Natural killer cell (primary cell): ENCODE results near the gene BRD7. TPM values are rescaled to one million over a fixed set of nuclear protein-coding genes. Genes with fewer than 3 reads are reported as not detected.

Source experiments
- ATAC-seq, 3 donors: fragments of 150-1000 bp in 2 of 3; fragments of 200-7000 bp in 1 of 3; cut with Tn5 transposase; 1 replicate in 1 of 3; 2 replicates in 2 of 3; pipeline ENCODE4 v1.10.0; 2021; ENCODE audit warnings: mild to moderate bottlenecking in 2 of 3, moderate library complexity in 2 of 3
- DNase-seq, 2 donors: peaks; one replicate each; pipeline versions ENCODE4 v3.0.0 to v3.0.0-alpha.2; 2013 to 2021; ENCODE audit warnings: mixed read lengths in 1 of 2
- H3K27ac ChIP-seq: one replicate; pipeline ENCODE4 v1.5.1; 2013; ENCODE audit warnings: mild to moderate bottlenecking, low read length
- H3K27me3 ChIP-seq: one replicate; pipeline ENCODE4 v1.6.1; 2013; ENCODE audit warnings: low read length; ENCODE audit not compliant: control insufficient read depth, insufficient read depth
- H3K36me3 ChIP-seq: one replicate; pipeline ENCODE4 v1.6.1; 2013; ENCODE audit warnings: low read length; ENCODE audit not compliant: control insufficient read depth, insufficient read depth
- H3K4me1 ChIP-seq: one replicate; pipeline ENCODE4 v1.6.1; 2013; ENCODE audit warnings: low read length; ENCODE audit not compliant: control insufficient read depth, insufficient read depth
- H3K4me3 ChIP-seq: one replicate; pipeline ENCODE4 v1.5.1; 2013; ENCODE audit warnings: low read length
- H3K9me3 ChIP-seq: one replicate; pipeline ENCODE4 v1.6.1; 2013; ENCODE audit warnings: low read length; ENCODE audit not compliant: control insufficient read depth, insufficient read depth
- H3K27ac Mint-ChIP-seq, 2 donors: one replicate each; pipeline ENCODE4 v1.8.0; 2022; ENCODE audit warnings: mild to moderate bottlenecking in 2 of 2, mixed read lengths in 2 of 2, moderate library complexity in 1 of 2
- H3K27me3 Mint-ChIP-seq, 2 donors: one replicate each; pipeline ENCODE4 v1.8.0; 2022; ENCODE audit warnings: low read depth in 2 of 2, mixed read lengths in 2 of 2
- H3K36me3 Mint-ChIP-seq: one replicate; pipeline ENCODE4 v1.8.0; 2022; ENCODE audit warnings: mixed read lengths
- H3K4me1 Mint-ChIP-seq, 2 donors: one replicate each; pipeline ENCODE4 v1.8.0; 2022; ENCODE audit warnings: mixed read lengths in 2 of 2
- H3K4me3 Mint-ChIP-seq: one replicate; pipeline ENCODE4 v1.8.0; 2022; ENCODE audit warnings: mild to moderate bottlenecking, moderate library complexity, mixed read lengths
- H3K9me3 Mint-ChIP-seq, 2 donors: one replicate each; pipeline ENCODE4 v1.8.0; 2022; ENCODE audit warnings: mixed read lengths in 2 of 2
- WGBS: methylation state at CpG from one replicate; pipeline ENCODE4 v1.1.7; 2013; ENCODE audit warnings: missing lambda C conversion rate; ENCODE audit not compliant: insufficient coverage; 5-methylcytosine and 5-hydroxymethylcytosine counted together
- intact Hi-C: fragments of 100-400 bp; cut with micrococcal nuclease; formaldehyde crosslinking; loops from one replicate; pipeline ENCODE4 v1.14.2; 2022
- total RNA-seq, 4 donors: library from RNA; stranded (reverse); fragments of 120-200 nt in 1 of 4; gene quantifications; one replicate each; pipeline versions ENCODE4 v1.2.3 to v1.2.4, GENCODE V29; 2013 to 2022
- TF ChIP-seq, protein P1 (sequence below): fragments of 200-600 bp; IDR thresholded peaks from one replicate; pipeline ENCODE4 v1.8.0; 2022; ENCODE audit warnings: antibody characterized with exemption

Gene BRD7
- total RNA-seq, 3 donors from 2014 or later (not counting 1 experiment from before 2014, with no cell fraction given) = 89.2 to 118 (median 94.9) TPM

DNA sequence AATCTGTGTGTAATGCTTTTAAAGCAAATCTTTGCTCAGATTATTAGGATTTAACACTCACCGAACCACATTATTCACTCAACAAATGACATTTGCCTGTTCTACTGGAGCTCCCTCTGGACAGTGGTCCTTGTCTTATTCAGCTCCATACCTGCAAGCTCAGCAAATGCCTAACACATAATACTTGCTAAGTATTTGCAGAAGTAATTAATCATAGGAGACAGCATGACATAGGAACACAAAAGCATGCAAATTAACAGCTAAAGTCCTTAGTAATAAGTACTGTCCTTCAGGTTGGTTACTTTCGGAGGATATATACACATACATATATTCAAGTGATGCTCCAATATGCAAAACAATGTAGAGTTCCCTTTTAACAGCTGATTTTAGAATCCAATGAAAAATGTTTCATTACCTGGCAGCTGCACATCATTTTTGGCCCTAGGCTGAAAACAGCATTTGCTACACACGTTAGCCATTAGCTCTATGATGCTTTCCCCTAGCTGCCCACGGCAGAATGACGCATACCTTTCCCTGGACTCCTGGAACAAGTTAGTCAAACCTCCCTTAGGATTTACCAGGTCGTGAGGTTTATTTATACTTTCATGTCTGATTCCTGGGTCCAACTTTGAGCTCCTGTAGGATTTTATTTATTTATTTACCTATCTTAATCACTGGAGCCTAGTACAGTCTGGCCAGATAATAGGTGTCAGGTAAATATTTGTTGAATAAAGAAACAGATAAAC, 8.6 kb downstream of the BRD7 start:
- Histone ChIP-seq H3K4me3 (no peak overlapping the region), H3K27me3 (no peaks in the 10 kb centered on the region), H3K9me3 (no peaks in the 10 kb centered on the region), H3K36me3 (peaks cover 57% of the 10 kb centered on the region), H3K27ac (no peak overlapping the region), H3K4me1 (no peaks in the 10 kb centered on the region)
- Mint-ChIP-seq H3K4me3 (no peak overlapping the region), H3K36me3 (peaks cover 8% of the 10 kb centered on the region), H3K27ac (peak overlapping the region; percentile 50 to 58), H3K27me3 (no peaks in the 10 kb centered on the region), H3K4me1 (peaks cover 40% of the 10 kb centered on the region in 2 donors), H3K9me3 (no peaks in the 10 kb centered on the region)
- TF ChIP-seq, protein P1, sequence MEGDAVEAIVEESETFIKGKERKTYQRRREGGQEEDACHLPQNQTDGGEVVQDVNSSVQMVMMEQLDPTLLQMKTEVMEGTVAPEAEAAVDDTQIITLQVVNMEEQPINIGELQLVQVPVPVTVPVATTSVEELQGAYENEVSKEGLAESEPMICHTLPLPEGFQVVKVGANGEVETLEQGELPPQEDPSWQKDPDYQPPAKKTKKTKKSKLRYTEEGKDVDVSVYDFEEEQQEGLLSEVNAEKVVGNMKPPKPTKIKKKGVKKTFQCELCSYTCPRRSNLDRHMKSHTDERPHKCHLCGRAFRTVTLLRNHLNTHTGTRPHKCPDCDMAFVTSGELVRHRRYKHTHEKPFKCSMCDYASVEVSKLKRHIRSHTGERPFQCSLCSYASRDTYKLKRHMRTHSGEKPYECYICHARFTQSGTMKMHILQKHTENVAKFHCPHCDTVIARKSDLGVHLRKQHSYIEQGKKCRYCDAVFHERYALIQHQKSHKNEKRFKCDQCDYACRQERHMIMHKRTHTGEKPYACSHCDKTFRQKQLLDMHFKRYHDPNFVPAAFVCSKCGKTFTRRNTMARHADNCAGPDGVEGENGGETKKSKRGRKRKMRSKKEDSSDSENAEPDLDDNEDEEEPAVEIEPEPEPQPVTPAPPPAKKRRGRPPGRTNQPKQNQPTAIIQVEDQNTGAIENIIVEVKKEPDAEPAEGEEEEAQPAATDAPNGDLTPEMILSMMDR = no peak
- ATAC-seq = no peak
- intact Hi-C loops = loop anchor here (10.0 kb wide), 1 partner anchor 385 kb away; the partner anchor contains the start of gene CYLD
- DNase-seq = no peak
- WGBS = 93% methylated on average over 6 of the region's 6 CpGs

DNA sequence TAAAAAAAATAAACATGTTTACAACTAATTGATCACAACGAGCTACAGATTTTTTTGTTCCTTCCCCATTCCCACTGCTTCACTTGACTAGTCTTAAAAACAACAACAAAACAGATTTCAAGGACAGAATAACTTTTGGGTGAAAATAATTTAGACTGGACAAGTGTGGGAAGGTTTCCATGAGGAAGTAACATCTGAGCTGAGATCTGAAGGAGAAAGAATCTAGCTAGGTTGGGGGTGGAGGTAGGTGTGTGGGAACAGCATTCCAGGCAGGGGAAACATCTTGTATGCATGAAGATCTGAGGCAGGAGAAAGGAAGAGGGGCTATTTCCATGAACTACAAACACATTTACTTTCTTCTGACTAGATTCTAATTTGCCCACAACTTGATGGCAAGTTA, 9.2 kb downstream of the BRD7 start:
- H3K36me3 ChIP-seq = peaks cover 54% of the 10 kb centered on the region

DNA sequence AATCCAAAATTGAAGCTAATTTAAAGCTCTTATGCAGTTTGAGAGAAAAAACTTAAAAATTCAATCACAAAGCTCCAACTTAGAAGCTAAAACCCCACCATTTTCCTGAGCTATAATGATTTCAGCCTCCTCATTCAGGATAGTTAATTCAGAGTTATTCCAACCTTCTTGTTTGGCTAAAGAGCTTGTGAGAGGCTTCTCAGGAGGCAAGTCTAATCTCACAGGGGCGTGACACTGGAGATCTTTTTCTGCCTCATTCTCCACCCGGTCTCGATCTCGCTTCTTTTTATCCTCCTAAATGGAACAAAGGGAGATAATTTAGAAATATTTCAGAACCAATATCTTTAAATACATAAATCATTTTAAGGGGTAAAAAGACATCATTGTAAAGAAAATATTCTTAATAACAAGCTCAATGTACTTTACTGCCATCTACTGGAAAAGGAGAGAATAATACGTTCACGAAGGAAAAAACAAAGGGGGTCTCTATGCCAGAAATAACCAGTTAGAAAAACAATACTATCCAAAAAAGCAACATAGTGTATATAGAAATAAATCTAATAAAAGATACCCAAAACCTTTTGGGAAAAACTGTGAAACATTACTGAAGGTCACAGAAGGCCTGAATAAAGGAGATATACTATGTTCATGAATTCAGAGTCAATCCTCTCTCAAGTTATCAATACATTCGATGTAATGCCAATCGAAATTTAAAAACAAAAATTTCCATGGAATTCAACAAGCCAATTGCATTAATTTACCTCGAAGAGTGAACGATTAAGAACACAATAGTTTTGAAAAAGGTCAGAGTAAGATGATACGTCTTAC, 13.9 kb downstream of the BRD7 start:
- intact Hi-C loops = loop anchor here (1.0 to 10.0 kb wide), 4 partner anchors 16 to 330 kb away; partner anchors contain the start of gene CNEP1R1
- no peak overlapping the region for H3K4me3 ChIP-seq
- no peak overlapping the region for H3K4me3 Mint-ChIP-seq
- no peaks in the 10 kb centered on the region for H3K27me3 Mint-ChIP-seq
- H3K27me3 ChIP-seq = no peaks in the 10 kb centered on the region
- peak overlapping the region; percentile 37 for H3K27ac ChIP-seq
- no peaks in the 10 kb centered on the region for H3K9me3 ChIP-seq
- H3K4me1 ChIP-seq = no peaks in the 10 kb centered on the region
- TF ChIP-seq, protein P1 = peak; percentile 88
- H3K4me1 Mint-ChIP-seq = peaks cover 16 to 17% of the 10 kb centered on the region in 2 donors
- H3K36me3 Mint-ChIP-seq = peaks cover 8% of the 10 kb centered on the region
- H3K27ac Mint-ChIP-seq = peak overlapping the region; percentile 68 to 86
- ATAC-seq = peak in 2 of 3 donors; percentile 51 to 59
- DNase-seq = peak in 1 of 2 donors; percentile 56
- no peaks in the 10 kb centered on the region for H3K9me3 Mint-ChIP-seq
- 95% methylated on average over 4 of the region's 11 CpGs for WGBS
- peaks cover 51% of the 10 kb centered on the region for H3K36me3 ChIP-seq

More for the DNA sequence above, 9.2 kb downstream of the BRD7 start:
- no peaks in the 10 kb centered on the region for H3K9me3 Mint-ChIP-seq
- peaks cover 40% of the 10 kb centered on the region in 2 donors for H3K4me1 Mint-ChIP-seq
- no peak overlapping the region for H3K27ac ChIP-seq
- peak overlapping the region; percentile 50 to 58 for H3K27ac Mint-ChIP-seq
- intact Hi-C loops = loop anchor here (10.0 kb wide), 2 partner anchors 335 to 385 kb away; partner anchors contain the start of genes CNEP1R1 and CYLD
- H3K9me3 ChIP-seq = no peaks in the 10 kb centered on the region
- no peak overlapping the region for H3K4me3 ChIP-seq
- H3K27me3 ChIP-seq = no peaks in the 10 kb centered on the region
- ATAC-seq (no peak), DNase-seq (no peak)
- H3K36me3 Mint-ChIP-seq = peaks cover 8% of the 10 kb centered on the region
- H3K27me3 Mint-ChIP-seq = no peaks in the 10 kb centered on the region
- TF ChIP-seq, protein P1 = no peak
- H3K4me1 ChIP-seq = no peaks in the 10 kb centered on the region
- WGBS = 67% methylated on average over 1 of the region's 1 CpG
- no peak overlapping the region for H3K4me3 Mint-ChIP-seq
